GM21526 (cell line): Measurements from ENCODE around the gene GJD4.

Experiments
- ATAC-seq: cut with Tn5 transposase; IDR thresholded peaks from one replicate; pipeline ENCODE4 v1.9.1; 2021; ENCODE audit warnings: moderate library complexity; ENCODE audit not compliant: unreplicated experiment, low FRiP score

GJD4 gene

DNA sequence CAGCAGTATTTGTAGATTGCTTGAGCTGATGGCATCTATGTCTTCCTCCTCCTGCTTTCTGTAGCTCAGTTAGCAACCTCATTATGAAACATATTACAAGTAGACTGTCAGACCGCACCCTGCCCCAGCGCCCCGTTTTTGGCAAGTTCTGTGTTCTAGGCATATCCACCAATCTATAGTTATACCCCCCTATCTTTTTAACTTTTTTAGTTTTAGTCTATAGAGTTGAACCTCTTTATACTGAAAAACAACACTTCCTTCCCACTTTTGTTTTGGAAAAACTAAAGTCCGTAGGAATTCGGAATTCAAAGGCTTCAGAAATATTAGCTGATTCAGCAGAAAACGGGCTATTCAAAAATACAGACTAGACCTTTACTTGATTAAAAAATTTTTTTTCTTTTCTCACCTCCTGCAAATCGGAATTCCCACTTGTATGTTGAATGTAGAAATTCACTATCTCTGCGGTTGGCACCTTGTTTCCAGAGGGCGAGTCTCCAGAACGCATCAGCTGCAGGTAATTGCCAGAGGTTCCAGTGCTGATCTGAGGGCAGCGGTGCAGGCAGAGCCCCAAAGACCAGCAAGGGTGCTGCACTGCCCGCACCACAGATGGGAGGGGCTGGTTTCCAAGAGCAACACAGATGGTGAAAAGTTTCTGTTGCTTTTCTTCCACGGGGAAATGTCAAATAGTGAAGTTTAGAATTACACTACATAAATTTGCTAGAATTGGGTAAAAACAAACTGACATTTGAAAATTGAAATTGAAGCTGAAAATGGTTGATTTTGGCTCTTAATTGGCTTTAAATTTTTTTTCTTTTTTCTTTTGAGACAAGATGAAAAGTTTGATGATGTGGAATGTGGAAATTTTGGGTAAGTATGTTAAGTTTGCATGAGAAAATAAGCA, 39.2 kb downstream of the GJD4 start:
- no peak for ATAC-seq

GRCh38 chr10:35650894-35651293, 45.8 kb downstream of the GJD4 start:
- ATAC-seq = no peak

- ATAC-seq = no peak
These were observed 47.7 kb downstream of the GJD4 start for GRCh38 chr10:35652824-35653223.

- ATAC-seq = no peak
These were observed 52.5 kb downstream of the GJD4 start for GRCh38 chr10:35657621-35658020.
